Stimulated activated naive B cell treated with anti-CD40 and anti-IgM and Interleukin-4, amounts not matched to agents 10 μg/mL and 1 μg/mL and 100 μg/mL, for 72 hours (primary cell): Measurements from ENCODE around the gene HLX.
A peak's percentile ranks its signal among the peaks of the same experiment; 100 is the strongest.

Source experiments
- ATAC-seq, 2 donors: fragments of 150-1000 bp; cut with Tn5 transposase; replicated peaks; 2 replicates each; pipeline ENCODE4 v1.10.0; 2021; ENCODE audit warnings: moderate library complexity in 1 of 2
- DNase-seq: peaks from one replicate; pipeline ENCODE4 v3.0.0; 2021
- H3K27ac Mint-ChIP-seq: one replicate; pipeline ENCODE4 v1.8.0; 2022; ENCODE audit warnings: mild to moderate bottlenecking, mixed read lengths
- H3K27me3 Mint-ChIP-seq, 2 donors: one replicate each; pipeline ENCODE4 v1.8.0; 2022; ENCODE audit warnings: mixed read lengths in 2 of 2
- H3K36me3 Mint-ChIP-seq, 2 donors: one replicate each; pipeline ENCODE4 v1.8.0; 2022; ENCODE audit warnings: mixed read lengths in 2 of 2, mild to moderate bottlenecking in 1 of 2
- H3K4me1 Mint-ChIP-seq, 2 donors: one replicate each; pipeline ENCODE4 v1.8.0; 2022; ENCODE audit warnings: mixed read lengths in 2 of 2, mild to moderate bottlenecking in 1 of 2
- H3K4me3 Mint-ChIP-seq, 2 donors: one replicate each; pipeline ENCODE4 v1.8.0; 2022; ENCODE audit warnings: mild to moderate bottlenecking in 2 of 2, mixed read lengths in 2 of 2, moderate library complexity in 1 of 2
- H3K9me3 Mint-ChIP-seq, 2 donors: one replicate each; pipeline ENCODE4 v1.8.0; 2022; ENCODE audit warnings: mixed read lengths in 2 of 2, mild to moderate bottlenecking in 1 of 2

Gene HLX

GRCh38 chr1:220887520-220888416, 8.5 kb downstream of the HLX start:
- H3K27ac Mint-ChIP-seq: peak overlapping the region; percentile 77
- peaks cover 37 to 43% of the 10 kb centered on the region in 2 donors for H3K36me3 Mint-ChIP-seq
- H3K27me3 Mint-ChIP-seq: peaks cover 69 to 81% of the 10 kb centered on the region in 2 donors
- DNase-seq (no peak), ATAC-seq (peak; percentile 71 to 77)
- peak overlapping the region; percentile 81 for H3K4me3 Mint-ChIP-seq
- peaks cover 0 to 2% of the 10 kb centered on the region in 2 donors for H3K9me3 Mint-ChIP-seq
- peaks cover 31 to 60% of the 10 kb centered on the region in 2 donors for H3K4me1 Mint-ChIP-seq

- DNase-seq: no peak
- Mint-ChIP-seq H3K4me1 (peaks cover 36 to 68% of the 10 kb centered on the region in 2 donors), H3K27ac (no peak overlapping the region), H3K9me3 (peaks cover 0 to 2% of the 10 kb centered on the region in 2 donors), H3K4me3 (peak overlapping the region in 1 of 2 donors; percentile 35), H3K27me3 (peaks cover 75 to 88% of the 10 kb centered on the region in 2 donors), H3K36me3 (peaks cover 31 to 37% of the 10 kb centered on the region in 2 donors)
- no peak for ATAC-seq
Measured at GRCh38 chr1:220888417-220888986, 9.3 kb downstream of the HLX start.

- H3K4me1 Mint-ChIP-seq: peaks cover 40 to 71% of the 10 kb centered on the region in 2 donors
- peaks cover 23 to 28% of the 10 kb centered on the region in 2 donors for H3K36me3 Mint-ChIP-seq
- no peak overlapping the region for H3K4me3 Mint-ChIP-seq
- H3K9me3 Mint-ChIP-seq: peaks cover 0 to 2% of the 10 kb centered on the region in 2 donors
- DNase-seq (no peak), ATAC-seq (no peak)
- no peak overlapping the region for H3K27ac Mint-ChIP-seq
- peaks cover 76 to 89% of the 10 kb centered on the region in 2 donors for H3K27me3 Mint-ChIP-seq
Measured at GRCh38 chr1:220889333-220889732, 10.1 kb downstream of the HLX start.

- H3K27ac Mint-ChIP-seq: no peak overlapping the region
Measured at GRCh38 chr1:220889848-220890287, 10.6 kb downstream of the HLX start.

GRCh38 chr1:220890602-220891001, 11.4 kb downstream of the HLX start:
- H3K27ac Mint-ChIP-seq: peak overlapping the region; percentile 6
- no peak for ATAC-seq
- peaks cover 40 to 73% of the 10 kb centered on the region in 2 donors for H3K4me1 Mint-ChIP-seq
- peak overlapping the region in 1 of 2 donors; percentile 79 for H3K4me3 Mint-ChIP-seq
- peaks cover 0 to 2% of the 10 kb centered on the region in 2 donors for H3K9me3 Mint-ChIP-seq
- no peak for DNase-seq
- peaks cover 80 to 93% of the 10 kb centered on the region in 2 donors for H3K27me3 Mint-ChIP-seq
- H3K36me3 Mint-ChIP-seq: peaks cover 11 to 16% of the 10 kb centered on the region in 2 donors

More at GRCh38 chr1:220889848-220890287, 10.6 kb downstream of the HLX start:
- Mint-ChIP-seq H3K27me3 (peaks cover 80 to 90% of the 10 kb centered on the region in 2 donors), H3K4me1 (peaks cover 40 to 73% of the 10 kb centered on the region in 2 donors), H3K9me3 (peaks cover 0 to 2% of the 10 kb centered on the region in 2 donors), H3K4me3 (no peak overlapping the region), H3K36me3 (peaks cover 18 to 23% of the 10 kb centered on the region in 2 donors)
- ATAC-seq (no peak), DNase-seq (no peak)

- H3K9me3 Mint-ChIP-seq: peaks cover 0 to 2% of the 10 kb centered on the region in 2 donors
- ATAC-seq (no peak), DNase-seq (no peak)
- H3K27ac Mint-ChIP-seq: peak overlapping the region; percentile 37
- H3K36me3 Mint-ChIP-seq: peaks cover 4 to 7% of the 10 kb centered on the region in 2 donors
- peak overlapping the region; percentile 78 to 79 for H3K4me3 Mint-ChIP-seq
- peaks cover 37 to 66% of the 10 kb centered on the region in 2 donors for H3K4me1 Mint-ChIP-seq
- H3K27me3 Mint-ChIP-seq: peaks cover 73 to 87% of the 10 kb centered on the region in 2 donors
Measured at GRCh38 chr1:220891224-220892085, 12.2 kb downstream of the HLX start.

- H3K4me1 Mint-ChIP-seq: peaks cover 37 to 61% of the 10 kb centered on the region in 2 donors
- H3K27me3 Mint-ChIP-seq: peaks cover 68 to 82% of the 10 kb centered on the region in 2 donors
Measured at GRCh38 chr1:220892086-220892376, 12.8 kb downstream of the HLX start.

GRCh38 chr1:220892997-220893700, 13.9 kb downstream of the HLX start:
- Mint-ChIP-seq H3K27me3 (peaks cover 61 to 70% of the 10 kb centered on the region in 2 donors), H3K27ac (no peak overlapping the region), H3K4me1 (peaks cover 31 to 50% of the 10 kb centered on the region in 2 donors), H3K36me3 (peaks cover 0 to 3% of the 10 kb centered on the region in 2 donors), H3K4me3 (peak overlapping the region; percentile 81 to 88), H3K9me3 (peaks cover 0 to 2% of the 10 kb centered on the region in 2 donors)
- ATAC-seq (peak; percentile 18 to 35), DNase-seq (no peak)

More at GRCh38 chr1:220892086-220892376, 12.8 kb downstream of the HLX start:
- DNase-seq (no peak), ATAC-seq (no peak)
- Mint-ChIP-seq H3K27ac (peak overlapping the region; percentile 37), H3K9me3 (peaks cover 0 to 2% of the 10 kb centered on the region in 2 donors), H3K36me3 (peaks cover 0 to 3% of the 10 kb centered on the region in 2 donors), H3K4me3 (peak overlapping the region; percentile 78 to 79)

GRCh38 chr1:220893701-220894024, 14.4 kb downstream of the HLX start:
- peaks cover 0 to 3% of the 10 kb centered on the region in 2 donors for H3K36me3 Mint-ChIP-seq
- H3K27me3 Mint-ChIP-seq: peaks cover 56 to 65% of the 10 kb centered on the region in 2 donors
- H3K27ac Mint-ChIP-seq: no peak overlapping the region
- peak overlapping the region; percentile 81 to 88 for H3K4me3 Mint-ChIP-seq
- DNase-seq: no peak
- peaks cover 30 to 45% of the 10 kb centered on the region in 2 donors for H3K4me1 Mint-ChIP-seq
- peak; percentile 53 to 62 for ATAC-seq
- H3K9me3 Mint-ChIP-seq: peaks cover 0 to 2% of the 10 kb centered on the region in 2 donors

- peak; percentile 76 to 79 for ATAC-seq
- peaks cover 29 to 43% of the 10 kb centered on the region in 2 donors for H3K4me1 Mint-ChIP-seq
- H3K36me3 Mint-ChIP-seq: peaks cover 0 to 3% of the 10 kb centered on the region in 2 donors
- peak overlapping the region; percentile 25 for H3K27ac Mint-ChIP-seq
- H3K9me3 Mint-ChIP-seq: peaks cover 0 to 2% of the 10 kb centered on the region in 2 donors
- H3K27me3 Mint-ChIP-seq: peaks cover 50 to 63% of the 10 kb centered on the region in 2 donors
- peak overlapping the region; percentile 81 to 88 for H3K4me3 Mint-ChIP-seq
- no peak for DNase-seq
Measured at GRCh38 chr1:220894025-220894923, 15.0 kb downstream of the HLX start.

- H3K36me3 Mint-ChIP-seq: peaks cover 0 to 3% of the 10 kb centered on the region in 2 donors
- peaks cover 29 to 43% of the 10 kb centered on the region in 2 donors for H3K4me1 Mint-ChIP-seq
- H3K9me3 Mint-ChIP-seq: peaks cover 0 to 2% of the 10 kb centered on the region in 2 donors
- H3K27ac Mint-ChIP-seq: no peak overlapping the region
- DNase-seq (no peak), ATAC-seq (no peak)
- no peak overlapping the region for H3K4me3 Mint-ChIP-seq
- peaks cover 44 to 63% of the 10 kb centered on the region in 2 donors for H3K27me3 Mint-ChIP-seq
Measured at GRCh38 chr1:220894924-220895256, 15.6 kb downstream of the HLX start.

GRCh38 chr1:220895412-220895946, 16.2 kb downstream of the HLX start:
- Mint-ChIP-seq H3K4me3 (no peak overlapping the region), H3K36me3 (peaks cover 0 to 3% of the 10 kb centered on the region in 2 donors), H3K4me1 (peaks cover 29 to 40% of the 10 kb centered on the region in 2 donors)

More at GRCh38 chr1:220895412-220895946, 16.2 kb downstream of the HLX start:
- no peak overlapping the region for H3K27ac Mint-ChIP-seq
- DNase-seq (no peak), ATAC-seq (no peak)
- H3K9me3 Mint-ChIP-seq: peaks cover 0 to 2% of the 10 kb centered on the region in 2 donors
- H3K27me3 Mint-ChIP-seq: peaks cover 41 to 63% of the 10 kb centered on the region in 2 donors
